Subcutaneous abdominal adipose tissue (tissue), 5 donors: ENCODE measurements around the gene ATG4A.

Experiments
- H3K27ac ChIP-seq: one replicate; pipeline ENCODE4 v1.7.0; 2013; ENCODE audit warnings: low read depth, mild to moderate bottlenecking, inconsistent platforms, low read length, moderate library complexity
- H3K27me3 ChIP-seq, 5 donors: one replicate each; pipeline ENCODE4 v1.7.0; 2013; ENCODE audit warnings: low read length in 5 of 5, inconsistent platforms in 1 of 5; ENCODE audit not compliant: control insufficient read depth in 5 of 5, insufficient read depth in 4 of 5
- H3K36me3 ChIP-seq, 5 donors: one replicate each; pipeline ENCODE4 v1.7.0; 2013; ENCODE audit warnings: low read length in 5 of 5; ENCODE audit not compliant: control insufficient read depth in 5 of 5, insufficient read depth in 5 of 5
- H3K4me1 ChIP-seq, 5 donors: one replicate each; pipeline ENCODE4 v1.7.0; 2013; ENCODE audit warnings: low read length in 5 of 5, mild to moderate bottlenecking in 3 of 5, moderate library complexity in 1 of 5; ENCODE audit not compliant: control insufficient read depth in 5 of 5, insufficient read depth in 5 of 5
- H3K4me3 ChIP-seq, 5 donors: one replicate each; pipeline ENCODE4 v1.7.0; 2013; ENCODE audit warnings: low read length in 5 of 5, low read depth in 1 of 5
- H3K9ac ChIP-seq, 5 donors: one replicate each; pipeline ENCODE4 v1.7.0; 2013; ENCODE audit warnings: low read length in 5 of 5, mild to moderate bottlenecking in 4 of 5, moderate library complexity in 3 of 5
- H3K9me3 ChIP-seq, 5 donors: one replicate each; pipeline ENCODE4 v1.7.0; 2013; ENCODE audit warnings: low read length in 5 of 5; ENCODE audit not compliant: control insufficient read depth in 5 of 5
- donor health status: healthy.
- donor health status: healthy.
- donor health status: healthy.
- donor health status: healthy.
- donor health status: healthy.

Gene ATG4A

DNA sequence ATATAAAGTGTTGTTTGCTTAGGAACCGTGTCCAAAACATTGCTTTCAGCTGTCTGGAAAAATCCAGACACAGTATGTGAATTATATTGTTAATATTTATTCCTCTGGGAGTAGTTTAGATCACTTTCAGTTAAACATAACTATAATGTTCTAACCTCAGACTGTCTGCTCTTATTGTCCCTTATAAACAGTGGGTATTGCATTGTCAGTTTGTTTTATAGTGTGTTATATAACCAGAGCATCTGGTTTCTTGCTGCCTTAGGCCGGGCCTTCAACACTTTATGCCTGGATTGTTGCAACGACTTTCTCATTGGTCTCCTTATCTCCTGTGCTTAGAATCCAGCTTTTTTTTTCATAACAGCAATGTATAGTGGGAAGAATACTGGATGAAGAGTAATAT, 26.4 kb downstream of the ATG4A start:
- no peak overlapping the region for H3K9ac ChIP-seq
- peaks cover 0 to 5% (median 3%) of the 10 kb centered on the region in 5 donors for H3K27me3 ChIP-seq
- H3K4me1 ChIP-seq, result peaks cover 0 to 3% (median 0%) of the 10 kb centered on the region in 5 donors
- H3K4me3 ChIP-seq, result no peak overlapping the region
- H3K27ac ChIP-seq, result no peak overlapping the region
- no peaks in the 10 kb centered on the region for H3K9me3 ChIP-seq
- H3K36me3 ChIP-seq, result no peaks in the 10 kb centered on the region

DNA sequence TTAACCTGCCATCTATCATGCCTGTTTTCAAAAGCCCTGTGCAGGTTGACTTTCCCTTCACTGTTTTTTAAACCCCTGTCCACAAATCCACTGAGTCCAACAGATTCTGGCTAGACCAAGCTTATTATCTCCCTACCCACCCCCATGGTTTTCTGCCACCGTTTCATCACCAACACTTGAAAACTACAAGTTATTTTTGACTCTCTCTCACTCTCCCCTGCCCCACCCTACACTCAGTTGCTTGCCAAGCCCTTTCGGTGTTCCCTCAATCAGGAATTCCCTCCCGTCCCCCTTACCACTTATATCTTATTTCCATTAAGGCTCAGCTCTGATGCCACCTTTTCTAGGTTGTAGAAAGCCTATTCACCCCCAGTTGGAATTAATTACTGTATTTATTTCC, 29.7 kb downstream of the ATG4A start:
- Histone ChIP-seq H3K4me3 (no peak overlapping the region), H3K9me3 (no peaks in the 10 kb centered on the region), H3K36me3 (no peaks in the 10 kb centered on the region), H3K27me3 (peaks cover 0 to 7% (median 2%) of the 10 kb centered on the region in 5 donors), H3K27ac (no peak overlapping the region), H3K9ac (no peak overlapping the region), H3K4me1 (peaks cover 0 to 4% (median 0%) of the 10 kb centered on the region in 5 donors)

- Histone ChIP-seq H3K27ac (no peak overlapping the region), H3K36me3 (peaks cover 0 to 10% (median 1%) of the 10 kb centered on the region in 5 donors), H3K27me3 (peaks cover 0 to 7% (median 2%) of the 10 kb centered on the region in 5 donors), H3K9ac (no peak overlapping the region), H3K4me3 (no peak overlapping the region), H3K4me1 (peaks cover 0 to 4% (median 0%) of the 10 kb centered on the region in 5 donors), H3K9me3 (no peaks in the 10 kb centered on the region)
Measured at GRCh38 chrX:108122748-108123147, 31.2 kb downstream of the ATG4A start.

DNA sequence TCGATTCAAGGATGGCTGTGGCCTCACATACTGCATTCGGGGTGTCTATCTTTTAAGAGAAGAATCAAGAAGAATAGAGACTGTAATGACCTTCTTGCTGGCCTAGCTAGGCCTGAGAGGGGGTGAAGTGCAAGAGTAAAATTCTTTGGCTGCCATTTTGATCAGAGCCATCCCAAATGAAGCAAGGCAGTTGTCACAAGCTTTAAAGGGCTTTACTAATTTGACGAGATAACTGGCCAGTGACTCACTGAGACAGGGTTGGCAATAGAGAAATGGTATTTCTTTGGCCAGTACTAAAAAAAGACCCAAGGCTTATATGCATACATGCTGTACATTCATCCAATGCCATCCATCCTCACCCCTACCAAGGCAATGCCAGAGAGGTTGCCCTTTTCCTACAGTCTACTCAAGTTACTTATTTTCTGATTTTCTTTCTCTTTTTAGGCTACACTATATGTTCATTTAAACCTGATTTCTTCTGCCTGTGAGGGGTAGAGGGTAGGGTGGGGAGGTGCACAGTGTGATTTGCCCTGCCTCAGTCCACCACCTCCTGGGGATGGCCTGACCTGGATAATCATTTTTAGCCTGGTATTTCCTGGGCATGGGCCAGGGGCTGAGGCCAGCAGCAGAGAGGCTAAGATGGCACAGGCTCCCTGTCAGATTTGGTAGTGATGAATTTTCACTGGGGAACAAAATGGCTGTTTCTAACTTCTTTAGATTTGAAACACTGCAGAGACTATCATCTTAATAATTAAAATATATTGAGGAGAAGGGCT, 32.2 kb downstream of the ATG4A start:
- Histone ChIP-seq H3K9me3 (no peaks in the 10 kb centered on the region), H3K4me1 (peaks cover 0 to 4% (median 0%) of the 10 kb centered on the region in 5 donors), H3K27me3 (peaks cover 0 to 7% (median 2%) of the 10 kb centered on the region in 5 donors), H3K36me3 (peaks cover 0 to 10% (median 3%) of the 10 kb centered on the region in 5 donors), H3K9ac (no peak overlapping the region), H3K27ac (no peak overlapping the region), H3K4me3 (no peak overlapping the region)

DNA sequence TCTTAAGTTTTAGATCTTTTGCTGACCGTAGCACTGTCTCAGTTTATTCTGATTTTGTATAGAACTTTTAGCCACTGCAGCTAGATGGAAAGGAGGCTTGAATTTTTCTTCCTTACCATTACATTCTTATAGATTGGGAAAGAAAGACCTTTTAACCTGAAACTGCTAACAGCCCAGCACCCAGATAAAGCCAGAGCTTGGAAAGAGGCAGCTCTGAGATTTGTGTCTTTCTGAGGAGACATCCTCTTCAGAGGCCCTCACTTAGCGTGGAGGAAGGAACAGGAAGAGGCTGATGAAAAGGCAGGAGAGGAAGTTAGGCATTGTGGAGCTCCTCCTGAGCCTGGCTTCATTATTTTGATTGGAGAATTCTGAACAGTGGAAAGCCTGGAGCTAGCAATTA, 35.1 kb downstream of the ATG4A start:
- Histone ChIP-seq H3K4me1 (peaks cover 0 to 4% (median 0%) of the 10 kb centered on the region in 5 donors), H3K36me3 (peaks cover 0 to 10% (median 5%) of the 10 kb centered on the region in 5 donors), H3K9me3 (no peaks in the 10 kb centered on the region), H3K4me3 (no peak overlapping the region), H3K27me3 (peaks cover 0 to 7% (median 0%) of the 10 kb centered on the region in 5 donors), H3K9ac (no peak overlapping the region), H3K27ac (no peak overlapping the region)

DNA sequence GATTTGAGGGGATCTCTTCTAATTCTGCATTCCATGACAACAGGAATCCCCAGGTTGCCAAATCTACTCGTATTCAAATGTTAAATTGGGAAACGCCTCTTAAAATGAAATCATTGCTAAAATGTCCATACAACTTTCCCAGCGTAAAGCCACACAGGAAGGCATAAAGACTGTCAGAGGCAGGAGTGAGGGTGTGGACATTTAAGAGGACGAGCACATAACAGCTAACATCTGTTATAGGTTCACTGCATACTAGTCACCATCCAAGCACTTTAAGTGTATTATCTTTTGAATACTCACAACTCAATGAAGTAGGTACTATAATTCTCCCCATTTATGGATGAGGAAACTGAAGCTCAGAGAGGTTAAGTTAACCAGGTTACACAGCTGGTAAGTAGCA, 35.6 kb downstream of the ATG4A start:
- peaks cover 0 to 4% (median 0%) of the 10 kb centered on the region in 5 donors for H3K27me3 ChIP-seq

DNA sequence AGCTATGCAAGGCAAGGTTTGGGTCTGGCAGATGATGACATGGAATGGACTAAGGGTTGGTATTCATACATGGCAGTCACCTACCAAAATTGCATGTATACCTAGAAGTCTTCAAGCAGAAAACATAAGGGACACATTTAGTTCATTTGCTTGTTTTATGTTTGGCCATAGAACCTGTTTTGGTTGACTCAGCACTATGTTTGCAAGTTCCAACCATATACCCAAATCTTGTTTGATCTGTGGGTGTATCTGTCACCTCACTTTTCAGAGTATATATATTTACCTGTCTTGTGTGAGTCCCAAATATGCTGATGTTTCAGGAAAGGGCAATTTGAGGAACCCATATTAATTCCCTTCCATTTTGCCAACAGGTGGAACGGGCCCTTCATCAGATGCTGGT, 39.3 kb downstream of the ATG4A start:
- H3K27ac ChIP-seq, result no peak overlapping the region
- no peaks in the 10 kb centered on the region for H3K9me3 ChIP-seq
- no peak overlapping the region for H3K9ac ChIP-seq
- H3K27me3 ChIP-seq, result peaks cover 0 to 12% (median 2%) of the 10 kb centered on the region in 5 donors
- peaks cover 0 to 25% (median 10%) of the 10 kb centered on the region in 5 donors for H3K36me3 ChIP-seq
- H3K4me3 ChIP-seq, result no peak overlapping the region
- H3K4me1 ChIP-seq, result no peaks in the 10 kb centered on the region

More for the DNA sequence above, 35.6 kb downstream of the ATG4A start:
- H3K4me1 ChIP-seq, result peaks cover 0 to 4% (median 0%) of the 10 kb centered on the region in 5 donors
- no peaks in the 10 kb centered on the region for H3K9me3 ChIP-seq
- H3K9ac ChIP-seq, result no peak overlapping the region
- no peak overlapping the region for H3K27ac ChIP-seq
- H3K36me3 ChIP-seq, result peaks cover 0 to 10% (median 5%) of the 10 kb centered on the region in 5 donors
- no peak overlapping the region for H3K4me3 ChIP-seq

DNA sequence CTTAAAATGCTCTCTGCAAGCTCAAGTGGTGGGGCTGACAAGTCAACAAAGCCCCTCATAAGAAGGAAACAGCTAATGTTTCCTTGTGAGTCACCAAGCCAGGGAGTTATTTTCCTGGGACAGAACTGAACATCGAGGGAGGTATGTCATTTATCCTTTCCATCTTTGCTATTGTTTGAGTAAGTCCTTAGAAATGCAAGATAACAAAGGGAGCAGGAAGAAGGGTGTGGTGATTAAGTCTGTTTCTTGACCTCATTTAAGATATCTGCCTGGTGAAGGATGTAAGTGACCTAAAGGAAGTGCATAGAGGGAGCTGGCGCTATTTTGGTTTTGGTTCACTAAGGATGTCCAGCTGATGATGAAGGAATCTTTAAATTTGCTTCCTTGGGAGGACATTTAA, 39.9 kb downstream of the ATG4A start:
- Histone ChIP-seq H3K4me1 (no peaks in the 10 kb centered on the region), H3K27ac (no peak overlapping the region), H3K36me3 (peaks cover 0 to 25% (median 10%) of the 10 kb centered on the region in 5 donors), H3K4me3 (no peak overlapping the region), H3K27me3 (peaks cover 0 to 12% (median 2%) of the 10 kb centered on the region in 5 donors), H3K9me3 (no peaks in the 10 kb centered on the region), H3K9ac (no peak overlapping the region)

GRCh38 chrX:108132034-108132433, 40.5 kb downstream of the ATG4A start:
- Histone ChIP-seq H3K27ac (no peak overlapping the region), H3K4me1 (no peaks in the 10 kb centered on the region), H3K36me3 (peaks cover under 1 to 23% (median 11%) of the 10 kb centered on the region in 5 donors), H3K9ac (no peak overlapping the region), H3K9me3 (no peaks in the 10 kb centered on the region), H3K27me3 (peaks cover 0 to 12% (median 2%) of the 10 kb centered on the region in 5 donors), H3K4me3 (no peak overlapping the region)

DNA sequence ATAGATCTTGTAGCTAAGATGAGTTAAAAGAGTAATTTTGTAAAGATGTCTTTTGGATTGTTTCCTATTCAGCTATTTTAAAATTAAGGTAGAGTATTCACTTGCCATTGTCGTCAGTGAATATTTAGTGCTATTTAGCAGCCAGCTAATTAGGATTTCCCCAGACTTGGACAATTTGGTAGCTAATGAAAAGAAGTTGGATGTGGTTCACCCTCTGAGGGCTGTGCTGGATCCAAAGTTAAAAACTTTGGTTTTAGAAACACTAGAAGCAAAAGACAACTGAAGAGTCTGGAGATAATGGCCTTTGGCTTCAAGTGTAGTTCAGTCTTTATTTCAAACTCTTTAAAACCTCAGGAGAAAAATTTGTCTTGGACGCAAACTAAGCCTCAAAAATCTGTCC, 41.3 kb downstream of the ATG4A start:
- Histone ChIP-seq H3K4me1 (no peaks in the 10 kb centered on the region), H3K27me3 (peaks cover 0 to 12% (median 2%) of the 10 kb centered on the region in 5 donors), H3K36me3 (peaks cover 8 to 22% (median 14%) of the 10 kb centered on the region in 5 donors), H3K9ac (no peak overlapping the region), H3K27ac (no peak overlapping the region), H3K9me3 (no peaks in the 10 kb centered on the region), H3K4me3 (no peak overlapping the region)
